OCI-LY7 (cell line): Measurements from ENCODE around the gene SYK.
A peak's percentile ranks its signal among the peaks of the same experiment; 100 is the strongest.

Experiments
- EZH2phosphoT487 ChIP-seq: fragments of 200-600 bp; sonication (generic); IDR thresholded peaks from 2 replicates; pipeline ENCODE4 v1.6.1; 2018; ENCODE audit warnings: low read depth, borderline replicate concordance, mild to moderate bottlenecking, mixed run types, antibody characterized with exemption, low read length, moderate library complexity, mixed read lengths
- TF ChIP-seq, protein P1 (sequence below): fragments of 200-600 bp; sonication (generic); conservative IDR thresholded peaks from 2 replicates; pipeline ENCODE4 v1.5.1; 2014; ENCODE audit warnings: mild to moderate bottlenecking, antibody characterized with exemption, low read length, moderate library complexity, mixed read lengths

DNA sequence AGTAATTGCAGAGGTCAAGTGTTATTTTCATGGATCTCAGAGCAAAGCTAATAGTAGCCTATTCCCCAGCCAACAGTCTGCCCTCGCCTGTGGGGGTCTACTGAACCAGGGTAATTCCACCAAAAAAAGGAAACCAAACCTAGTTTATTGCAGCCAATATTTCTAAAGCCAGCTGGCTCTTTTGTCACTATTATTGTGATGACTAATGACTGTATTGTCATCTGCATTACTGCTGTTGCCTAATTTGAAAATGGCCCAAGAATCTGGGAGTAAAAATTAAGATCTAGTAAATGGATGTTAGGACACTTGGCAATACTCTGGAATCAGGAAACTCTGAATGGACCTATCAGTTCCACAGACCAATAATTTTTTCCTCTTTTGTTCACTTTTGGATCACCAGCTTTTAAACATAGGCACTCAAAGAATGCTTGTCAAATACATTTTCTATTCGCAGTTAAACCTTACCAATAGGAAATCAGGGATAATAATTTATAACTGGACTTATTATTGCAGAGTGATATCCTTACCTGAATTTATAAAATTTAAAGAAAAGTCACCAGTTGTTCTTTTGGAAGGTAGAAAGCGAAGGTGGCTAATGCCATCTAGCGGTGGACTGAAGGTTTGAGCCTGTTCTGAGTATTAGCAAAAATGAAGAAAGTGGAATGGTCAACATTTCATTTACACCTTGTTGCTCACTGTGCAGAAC, 69.2 kb downstream of the SYK start:
- TF ChIP-seq, protein P1, sequence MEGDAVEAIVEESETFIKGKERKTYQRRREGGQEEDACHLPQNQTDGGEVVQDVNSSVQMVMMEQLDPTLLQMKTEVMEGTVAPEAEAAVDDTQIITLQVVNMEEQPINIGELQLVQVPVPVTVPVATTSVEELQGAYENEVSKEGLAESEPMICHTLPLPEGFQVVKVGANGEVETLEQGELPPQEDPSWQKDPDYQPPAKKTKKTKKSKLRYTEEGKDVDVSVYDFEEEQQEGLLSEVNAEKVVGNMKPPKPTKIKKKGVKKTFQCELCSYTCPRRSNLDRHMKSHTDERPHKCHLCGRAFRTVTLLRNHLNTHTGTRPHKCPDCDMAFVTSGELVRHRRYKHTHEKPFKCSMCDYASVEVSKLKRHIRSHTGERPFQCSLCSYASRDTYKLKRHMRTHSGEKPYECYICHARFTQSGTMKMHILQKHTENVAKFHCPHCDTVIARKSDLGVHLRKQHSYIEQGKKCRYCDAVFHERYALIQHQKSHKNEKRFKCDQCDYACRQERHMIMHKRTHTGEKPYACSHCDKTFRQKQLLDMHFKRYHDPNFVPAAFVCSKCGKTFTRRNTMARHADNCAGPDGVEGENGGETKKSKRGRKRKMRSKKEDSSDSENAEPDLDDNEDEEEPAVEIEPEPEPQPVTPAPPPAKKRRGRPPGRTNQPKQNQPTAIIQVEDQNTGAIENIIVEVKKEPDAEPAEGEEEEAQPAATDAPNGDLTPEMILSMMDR = peak; percentile 100
- no peak for TF ChIP-seq EZH2phosphoT487
